PFSK-1 (cell line): ENCODE measurements around the gene SNX5.

ENCODE experiments used
- FOXP2 ChIP-seq: optimal IDR thresholded peaks from 2 replicates; pipeline ENCODE3; 2011; ENCODE audit warnings: borderline replicate concordance, control low read depth, inconsistent platforms; ENCODE audit not compliant: insufficient read depth; ENCODE audit errors: extremely low read length, extremely low read depth
- POLR2AphosphoS5 ChIP-seq: IDR thresholded peaks from 2 replicates; pipeline ENCODE4 v1.6.1; 2012; ENCODE audit warnings: low read depth, mild to moderate bottlenecking, control low read depth, low read length, moderate library complexity
- REST ChIP-seq, 2 experiments: IDR thresholded peaks; 2 replicates each; pipeline versions ENCODE4 v1.6.1 to v1.8.0; 2011 to 2012; ENCODE audit warnings: low read depth in 2 of 2, low read length in 2 of 2, control low read depth in 1 of 2, inconsistent platforms in 1 of 2, mild to moderate bottlenecking in 1 of 2, moderate library complexity in 1 of 2; ENCODE audit not compliant: insufficient read depth in 1 of 2
- SIN3A ChIP-seq: IDR thresholded peaks from 2 replicates; pipeline ENCODE4 v1.6.1; 2012; ENCODE audit warnings: mild to moderate bottlenecking, low read length, moderate library complexity, borderline replicate concordance; ENCODE audit not compliant: insufficient read depth
- TAF1 ChIP-seq: IDR thresholded peaks from 2 replicates; pipeline ENCODE4 v1.6.1; 2012; ENCODE audit warnings: low read length, control low read depth, borderline replicate concordance; ENCODE audit not compliant: insufficient read depth

The SNX5 gene

GRCh38 chr20:17948442-17948841, 20.2 kb downstream of the SNX5 start:
- no peak for TF ChIP-seq POLR2AphosphoS5
- TF ChIP-seq SIN3A: no peak
- TF ChIP-seq FOXP2: no peak
- no peak for TF ChIP-seq TAF1
- TF ChIP-seq REST (IDR thresholded peaks at IDR 0.05; ENCODE audit: insufficient read depth in 1 of 2, low read depth in 2 of 2, low read length in 2 of 2): no peak

DNA sequence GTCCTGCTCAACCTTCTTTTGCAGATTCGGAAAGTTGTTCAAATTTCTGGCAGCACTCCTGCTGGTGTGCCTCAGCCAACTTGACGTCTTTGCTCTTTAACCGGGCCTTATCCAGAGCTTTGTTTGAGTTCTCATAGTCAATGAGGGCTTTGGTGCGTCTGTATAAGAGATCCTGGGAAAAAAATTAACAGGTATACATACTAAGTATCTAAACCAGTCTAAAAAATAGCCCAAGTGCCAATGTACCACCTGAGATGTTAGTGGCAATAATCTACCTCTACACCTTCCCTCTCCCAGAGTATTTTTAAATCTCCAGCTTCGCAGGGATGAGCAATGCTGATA, 21.1 kb downstream of the SNX5 start:
- TF ChIP-seq TAF1 (no peak), FOXP2 (no peak), SIN3A (no peak), REST (IDR thresholded peaks at IDR 0.05; ENCODE audit: insufficient read depth in 1 of 2, low read depth in 2 of 2, low read length in 2 of 2) (no peak), POLR2AphosphoS5 (no peak)

DNA sequence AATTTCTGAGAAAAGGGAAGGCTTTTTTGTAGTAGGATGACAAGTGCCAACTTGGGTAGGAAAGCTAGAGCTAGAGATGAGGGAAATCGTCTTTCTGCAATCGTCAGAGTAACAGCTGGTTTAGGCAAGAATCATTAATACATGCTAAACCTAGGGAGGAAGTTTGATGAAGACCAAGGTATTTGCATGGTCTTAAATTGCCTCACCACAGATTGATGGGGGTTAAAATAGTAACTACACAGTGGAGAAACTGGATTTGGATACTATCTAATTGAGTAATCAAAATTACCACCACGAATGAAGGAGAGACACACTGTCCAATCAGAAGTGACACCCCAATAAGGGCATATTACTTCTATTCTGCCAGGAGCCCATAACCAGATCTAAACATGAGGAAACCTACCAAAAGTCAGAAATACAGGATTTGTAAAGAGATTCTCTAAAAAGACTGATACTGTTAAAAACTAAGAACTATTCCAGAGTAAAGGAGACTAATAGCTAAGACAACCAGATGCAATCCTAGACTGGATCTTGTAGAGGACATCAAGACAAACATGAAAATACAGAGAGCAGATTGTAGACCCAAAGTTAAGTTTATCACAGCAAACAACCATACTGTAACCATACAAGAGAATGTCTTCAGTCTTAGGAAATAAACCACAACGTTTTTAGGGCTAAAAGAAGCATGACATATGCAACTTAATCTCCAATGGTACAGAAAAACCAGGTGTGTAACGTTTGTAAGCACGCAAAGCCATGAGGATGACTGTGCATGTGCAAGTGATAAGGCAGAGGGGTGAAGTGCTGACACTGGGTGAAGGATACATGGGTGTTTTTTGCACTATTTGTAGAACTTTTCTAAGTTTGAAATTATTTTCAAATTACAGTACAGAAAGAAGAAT, 21.8 kb downstream of the SNX5 start:
- TF ChIP-seq REST (IDR thresholded peaks at IDR 0.05; ENCODE audit: insufficient read depth in 1 of 2, low read depth in 2 of 2, low read length in 2 of 2): no peak
- no peak for TF ChIP-seq TAF1
- no peak for TF ChIP-seq FOXP2
- TF ChIP-seq SIN3A: no peak
- TF ChIP-seq POLR2AphosphoS5: no peak

DNA sequence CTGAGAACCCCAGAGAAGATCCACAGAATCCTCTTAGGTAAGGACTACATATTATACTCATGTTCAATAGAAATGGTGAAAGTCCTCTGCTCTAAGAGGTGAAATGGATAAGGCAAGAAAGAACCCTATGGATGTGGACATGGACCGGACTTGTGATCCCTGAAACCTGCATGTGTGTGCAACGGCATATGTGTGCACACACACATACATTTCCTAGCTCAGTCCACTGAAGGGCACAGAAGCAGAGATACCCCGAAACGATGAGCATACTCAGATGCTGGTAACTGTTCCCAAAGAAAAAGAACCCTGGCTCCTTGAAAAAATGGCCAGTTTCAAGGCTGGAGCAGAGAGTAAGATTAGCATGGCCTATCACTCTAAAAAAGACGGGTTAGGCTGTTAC, 22.6 kb downstream of the SNX5 start:
- TF ChIP-seq REST (IDR thresholded peaks at IDR 0.05; ENCODE audit: insufficient read depth in 1 of 2, low read depth in 2 of 2, low read length in 2 of 2) (no peak), POLR2AphosphoS5 (no peak), FOXP2 (no peak), TAF1 (no peak), SIN3A (no peak)
